Skeletal muscle tissue (tissue), 4 donors: ENCODE results near the gene RCOR1. TPM values are rescaled to one million over a fixed set of nuclear protein-coding genes. Genes with fewer than 3 reads are reported as not detected.

ENCODE experiments used
- H3K27ac ChIP-seq: one replicate; pipeline ENCODE4 v1.7.0; 2013; ENCODE audit warnings: mild to moderate bottlenecking, low read depth, low read length, inconsistent platforms
- H3K27me3 ChIP-seq, 3 donors: one replicate each; pipeline ENCODE4 v1.7.0; 2013; ENCODE audit warnings: low read length in 3 of 3; ENCODE audit not compliant: control insufficient read depth in 3 of 3, insufficient read depth in 3 of 3
- H3K36me3 ChIP-seq, 3 donors: one replicate each; pipeline ENCODE4 v1.7.0; 2013; ENCODE audit warnings: low read length in 3 of 3; ENCODE audit not compliant: control insufficient read depth in 3 of 3, insufficient read depth in 3 of 3
- H3K4me1 ChIP-seq, 3 donors: one replicate each; pipeline ENCODE4 v1.7.0; 2013; ENCODE audit warnings: low read length in 3 of 3, mild to moderate bottlenecking in 3 of 3; ENCODE audit not compliant: control insufficient read depth in 3 of 3, insufficient read depth in 3 of 3
- H3K4me3 ChIP-seq, 3 donors: one replicate each; pipeline ENCODE4 v1.7.0; 2013; ENCODE audit warnings: low read length in 3 of 3
- H3K9ac ChIP-seq, 3 donors: one replicate each; pipeline ENCODE4 v1.7.0; 2013; ENCODE audit warnings: low read length in 3 of 3, mild to moderate bottlenecking in 3 of 3, moderate library complexity in 2 of 3, low read depth in 1 of 3
- H3K9me3 ChIP-seq, 3 donors: one replicate each; pipeline ENCODE4 v1.7.0; 2013; ENCODE audit warnings: low read length in 3 of 3; ENCODE audit not compliant: control insufficient read depth in 3 of 3
- total RNA-seq: library from RNA; depleted of rRNA; stranded (reverse); fragments of >200 nt; gene quantifications from one replicate; pipeline ENCODE4 v1.2.3, GENCODE V29; 2014
- donor health status: Osteomylitis.

Gene RCOR1
- total RNA-seq, 1 donor from 2014 or later = 10.4 TPM

DNA sequence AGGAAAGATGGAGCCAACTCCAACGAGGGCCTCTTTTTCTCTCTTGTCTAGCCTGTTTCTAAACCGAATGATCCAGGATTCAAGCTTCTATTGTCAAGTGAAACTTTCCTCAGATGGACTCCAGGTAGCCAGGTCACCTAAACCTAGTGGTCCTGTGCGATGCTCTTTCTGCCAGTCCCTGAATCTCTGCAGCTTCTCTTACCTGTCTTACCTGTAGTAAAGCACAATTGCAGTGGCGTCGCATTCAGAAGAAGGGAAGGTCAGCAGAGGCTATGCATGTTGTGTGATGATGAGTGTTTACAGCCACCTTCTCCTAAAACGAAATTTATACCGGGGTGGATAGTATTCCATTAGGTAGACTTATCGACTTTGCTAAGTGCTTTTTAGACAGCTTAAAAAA is 137.4 kb downstream of the RCOR1 start:
- H3K4me1 ChIP-seq = no peaks in the 10 kb centered on the region
- H3K27ac ChIP-seq = no peak overlapping the region
- peaks cover 13 to 25% (median 22%) of the 10 kb centered on the region in 3 donors for H3K36me3 ChIP-seq
- no peaks in the 10 kb centered on the region for H3K27me3 ChIP-seq
- H3K9ac ChIP-seq = no peak overlapping the region
- H3K9me3 ChIP-seq = no peaks in the 10 kb centered on the region
- no peak overlapping the region for H3K4me3 ChIP-seq

GRCh38 chr14:102731101-102731870 is 138.8 kb downstream of the RCOR1 start:
- no peak overlapping the region for H3K27ac ChIP-seq
- H3K36me3 ChIP-seq = peaks cover 11 to 21% (median 15%) of the 10 kb centered on the region in 3 donors

GRCh38 chr14:102731871-102732800 is 139.7 kb downstream of the RCOR1 start:
- Histone ChIP-seq H3K4me1 (no peaks in the 10 kb centered on the region), H3K36me3 (peaks cover 7 to 13% (median 11%) of the 10 kb centered on the region in 3 donors), H3K4me3 (no peak overlapping the region), H3K9me3 (no peaks in the 10 kb centered on the region), H3K9ac (no peak overlapping the region), H3K27me3 (no peaks in the 10 kb centered on the region), H3K27ac (no peak overlapping the region)

More at GRCh38 chr14:102731101-102731870, 138.8 kb downstream of the RCOR1 start:
- Histone ChIP-seq H3K9me3 (no peaks in the 10 kb centered on the region), H3K9ac (no peak overlapping the region), H3K4me3 (no peak overlapping the region), H3K4me1 (no peaks in the 10 kb centered on the region), H3K27me3 (no peaks in the 10 kb centered on the region)

GRCh38 chr14:102732924-102733323 is 140.5 kb downstream of the RCOR1 start:
- no peaks in the 10 kb centered on the region for H3K9me3 ChIP-seq
- H3K36me3 ChIP-seq = peaks cover 7 to 11% (median 7%) of the 10 kb centered on the region in 3 donors
- no peak overlapping the region for H3K9ac ChIP-seq
- H3K4me3 ChIP-seq = no peak overlapping the region
- H3K27ac ChIP-seq = no peak overlapping the region
- no peaks in the 10 kb centered on the region for H3K4me1 ChIP-seq
- H3K27me3 ChIP-seq = no peaks in the 10 kb centered on the region

DNA sequence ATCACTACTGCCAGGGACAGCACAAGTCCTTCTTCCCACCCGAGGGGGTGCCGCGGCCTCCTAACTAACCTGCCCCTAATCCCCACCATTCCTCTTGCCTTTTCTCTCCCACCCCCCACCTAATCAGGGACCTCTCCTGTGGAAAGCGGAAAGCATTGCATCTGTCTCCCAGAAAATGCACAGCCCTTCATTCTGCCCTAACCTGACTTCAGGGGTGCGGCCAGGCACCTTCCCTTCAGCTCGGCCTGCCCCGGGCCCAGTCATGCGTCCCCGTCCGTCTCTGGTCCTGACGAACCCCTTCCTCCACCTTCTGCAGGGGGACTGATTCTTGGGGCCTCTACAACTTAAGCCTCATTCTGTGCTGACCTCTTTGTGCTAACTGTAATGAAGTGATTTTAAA is 140.9 kb downstream of the RCOR1 start:
- Histone ChIP-seq H3K27ac (no peak overlapping the region), H3K27me3 (no peaks in the 10 kb centered on the region), H3K4me1 (no peaks in the 10 kb centered on the region), H3K4me3 (no peak overlapping the region), H3K9ac (no peak overlapping the region), H3K9me3 (no peaks in the 10 kb centered on the region), H3K36me3 (peaks cover 4 to 8% (median 4%) of the 10 kb centered on the region in 3 donors)

DNA sequence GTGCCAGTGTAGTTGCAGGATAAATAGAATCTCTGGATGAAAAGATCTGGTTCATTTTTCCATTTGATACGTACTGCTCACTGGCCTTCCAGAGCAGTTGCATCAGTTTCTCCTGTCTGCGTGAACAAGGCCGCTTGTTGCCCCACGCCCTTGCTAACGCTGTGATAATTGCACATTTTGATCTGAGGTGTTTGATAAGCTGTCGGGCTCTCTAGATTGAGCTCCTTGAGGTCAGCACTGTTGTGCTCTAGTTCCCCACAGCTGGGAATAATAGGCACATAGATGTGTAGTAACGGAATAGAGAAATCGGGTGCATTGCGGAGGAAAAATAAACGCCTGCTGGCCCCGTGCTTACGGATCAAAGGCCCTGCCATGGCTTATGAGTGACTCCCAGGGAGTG is 142.0 kb downstream of the RCOR1 start:
- peaks cover 0 to 6% (median 3%) of the 10 kb centered on the region in 3 donors for H3K36me3 ChIP-seq

GRCh38 chr14:102736956-102737355 is 144.5 kb downstream of the RCOR1 start:
- H3K4me1 ChIP-seq = no peaks in the 10 kb centered on the region
- no peaks in the 10 kb centered on the region for H3K9me3 ChIP-seq
- peaks cover 0 to 6% (median 3%) of the 10 kb centered on the region in 3 donors for H3K36me3 ChIP-seq
- H3K27me3 ChIP-seq = no peaks in the 10 kb centered on the region
- no peak overlapping the region for H3K9ac ChIP-seq
- no peak overlapping the region for H3K4me3 ChIP-seq
- H3K27ac ChIP-seq = no peak overlapping the region

More for the DNA sequence above, 142.0 kb downstream of the RCOR1 start:
- Histone ChIP-seq H3K9me3 (no peaks in the 10 kb centered on the region), H3K4me3 (no peak overlapping the region), H3K9ac (no peak overlapping the region), H3K27ac (no peak overlapping the region), H3K4me1 (no peaks in the 10 kb centered on the region), H3K27me3 (no peaks in the 10 kb centered on the region)

GRCh38 chr14:102737402-102738372 is 145.2 kb downstream of the RCOR1 start:
- H3K4me1 ChIP-seq = no peaks in the 10 kb centered on the region
- H3K27ac ChIP-seq = no peak overlapping the region

GRCh38 chr14:102738373-102739189 is 146.1 kb downstream of the RCOR1 start:
- H3K27me3 ChIP-seq = no peaks in the 10 kb centered on the region
- no peak overlapping the region for H3K4me3 ChIP-seq
- H3K9ac ChIP-seq = no peak overlapping the region
- H3K4me1 ChIP-seq = no peaks in the 10 kb centered on the region
- no peaks in the 10 kb centered on the region for H3K9me3 ChIP-seq
- H3K27ac ChIP-seq = no peak overlapping the region
- peaks cover 0 to 6% (median 3%) of the 10 kb centered on the region in 3 donors for H3K36me3 ChIP-seq

More at GRCh38 chr14:102737402-102738372, 145.2 kb downstream of the RCOR1 start:
- Histone ChIP-seq H3K9me3 (no peaks in the 10 kb centered on the region), H3K27me3 (no peaks in the 10 kb centered on the region), H3K9ac (no peak overlapping the region), H3K36me3 (peaks cover 0 to 6% (median 3%) of the 10 kb centered on the region in 3 donors), H3K4me3 (no peak overlapping the region)
